ENCODE data around the gene SVOPL.

Gene SVOPL

DNA sequence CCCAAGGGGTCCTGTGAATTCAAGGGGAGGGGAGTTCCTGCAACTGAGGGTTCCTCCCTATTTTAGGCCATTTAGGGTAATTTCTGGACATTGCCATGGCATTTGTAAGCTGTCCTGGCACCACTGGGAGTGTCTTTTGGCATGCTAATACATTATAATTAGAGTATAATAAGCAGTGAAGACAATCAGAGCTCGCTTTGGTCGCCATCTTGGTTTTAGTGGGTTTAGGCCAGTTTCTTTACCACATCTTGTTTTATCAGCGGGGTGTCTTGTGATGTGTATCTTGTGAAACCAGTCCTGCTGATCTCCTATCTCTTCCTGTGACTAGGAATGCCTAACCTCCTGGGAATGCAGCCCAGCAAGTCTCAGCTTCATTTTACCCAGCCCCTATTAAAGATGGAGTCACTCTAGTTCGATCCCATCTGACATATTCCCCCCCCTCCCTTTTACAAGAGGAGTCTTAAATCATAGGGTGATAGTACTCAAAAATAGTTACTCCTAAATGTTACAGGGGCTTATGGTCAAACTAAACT is 43.2 kb downstream of the SVOPL start:
- DNase-seq: no peak

DNA sequence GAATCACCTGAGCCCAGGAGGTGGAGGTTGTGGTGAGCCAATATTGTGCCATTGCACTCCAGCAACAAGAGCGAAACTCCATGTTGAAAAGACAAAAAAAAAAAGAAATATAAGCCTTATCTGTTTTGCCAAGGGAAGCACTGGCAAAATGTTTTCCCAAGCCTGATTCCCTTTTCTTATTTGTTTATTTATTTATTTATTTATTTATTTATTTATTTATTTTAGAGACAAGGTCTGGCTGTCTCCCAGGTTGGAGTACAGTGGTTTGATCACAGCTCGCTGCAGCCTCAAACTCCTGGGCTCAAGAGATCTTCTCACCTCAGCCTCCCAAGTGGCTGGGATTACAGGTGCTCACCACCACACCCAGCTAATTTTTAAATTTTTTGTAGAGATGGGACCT is 44.2 kb downstream of the SVOPL start:
- DNase-seq: no peak

DNA sequence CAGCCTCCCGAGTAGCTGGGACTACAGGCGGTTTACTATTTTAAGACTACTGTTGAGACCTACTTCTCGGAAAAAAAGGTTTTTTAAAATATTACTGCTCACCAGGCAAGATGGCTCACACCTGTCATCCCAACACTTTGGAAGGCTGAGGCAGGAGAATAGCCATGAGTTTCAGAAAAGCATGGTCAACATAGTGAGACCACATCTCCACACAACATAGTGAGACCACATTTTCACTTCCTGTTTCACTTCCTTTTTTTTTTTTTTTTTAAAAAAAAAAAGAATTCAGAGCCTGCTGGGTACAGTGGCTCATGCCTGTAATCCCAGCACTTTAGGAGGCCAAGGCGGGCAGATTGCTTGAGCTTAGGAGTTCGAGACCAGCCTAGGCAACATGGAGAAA is 46.5 kb downstream of the SVOPL start:
- DNase-seq: no peak

DNA sequence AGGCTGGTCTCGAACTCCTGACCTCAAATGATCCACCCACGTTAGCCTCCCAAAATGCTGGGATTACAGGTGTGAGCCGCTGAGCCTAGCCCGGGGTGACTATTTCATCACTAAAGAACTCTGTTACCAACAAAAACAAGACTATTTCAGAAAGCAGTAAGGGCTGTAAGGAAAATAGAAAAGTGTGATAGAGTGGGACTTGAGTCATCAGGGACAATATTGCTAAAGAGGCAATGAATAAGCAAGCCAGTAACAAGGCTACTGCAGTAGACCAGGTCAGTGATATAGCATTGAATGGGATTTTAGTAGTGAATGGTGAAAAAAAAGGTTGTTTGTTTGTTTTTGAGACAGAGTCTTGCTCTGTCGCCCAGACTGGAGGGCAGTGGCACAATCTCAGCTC is 51.7 kb downstream of the SVOPL start:
- no peak for DNase-seq

DNA sequence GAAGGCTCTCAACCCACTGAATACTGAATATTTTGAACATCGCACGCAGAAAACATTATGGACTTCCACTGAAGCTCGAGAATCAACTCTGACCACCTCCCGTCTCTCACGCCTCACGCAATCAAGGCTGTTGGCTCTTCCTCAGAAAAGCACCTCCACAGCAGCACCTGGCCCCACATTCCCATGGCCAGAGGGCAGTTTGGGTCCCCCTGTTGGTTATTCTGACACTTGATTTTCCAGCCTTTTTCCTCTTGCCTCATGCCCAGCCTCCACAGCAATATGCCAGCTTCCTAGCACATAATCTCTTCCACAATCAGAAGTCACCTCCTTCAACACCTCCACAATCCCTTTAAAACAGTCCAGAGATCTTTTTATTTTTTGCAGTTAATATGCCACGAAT is 55.9 kb downstream of the SVOPL start:
- no peak for DNase-seq

DNA sequence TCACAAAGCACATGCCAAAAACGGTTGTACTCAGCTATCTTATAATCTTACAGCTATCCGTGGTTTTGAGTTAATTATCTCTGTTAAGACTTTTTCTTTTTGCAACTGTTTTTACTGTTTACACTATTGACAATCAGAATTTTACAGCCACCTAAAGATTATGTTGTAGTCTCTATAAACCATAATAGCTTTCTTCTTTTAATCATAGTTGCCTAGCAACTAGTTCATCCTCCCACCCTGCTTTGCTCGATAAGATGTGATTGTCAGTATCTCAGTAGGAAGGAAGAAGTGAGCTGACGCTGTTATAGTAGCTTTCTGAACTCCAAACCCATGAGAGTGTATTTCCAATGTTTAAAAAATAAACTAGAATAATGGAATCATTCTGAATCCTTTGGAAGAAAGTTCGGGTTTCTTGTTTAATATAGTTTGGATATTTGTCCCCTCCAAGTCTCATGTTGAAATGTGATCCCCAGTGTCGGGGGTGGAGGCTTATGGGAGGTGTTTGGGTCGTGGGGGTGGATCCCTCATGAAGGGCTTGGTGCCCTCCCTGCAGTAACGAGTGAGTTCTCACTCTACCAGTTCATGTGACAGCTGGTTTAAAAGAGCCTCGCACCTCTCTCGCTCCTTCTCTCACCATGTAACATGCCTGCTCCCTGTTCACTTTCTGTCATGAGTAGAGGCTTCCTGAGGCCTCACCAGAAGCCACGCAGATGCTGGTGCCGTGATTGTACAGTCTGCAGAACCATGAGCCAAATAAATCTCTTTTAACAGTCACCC is 68.1 kb downstream of the SVOPL start:
- DNase-seq: no peak

DNA sequence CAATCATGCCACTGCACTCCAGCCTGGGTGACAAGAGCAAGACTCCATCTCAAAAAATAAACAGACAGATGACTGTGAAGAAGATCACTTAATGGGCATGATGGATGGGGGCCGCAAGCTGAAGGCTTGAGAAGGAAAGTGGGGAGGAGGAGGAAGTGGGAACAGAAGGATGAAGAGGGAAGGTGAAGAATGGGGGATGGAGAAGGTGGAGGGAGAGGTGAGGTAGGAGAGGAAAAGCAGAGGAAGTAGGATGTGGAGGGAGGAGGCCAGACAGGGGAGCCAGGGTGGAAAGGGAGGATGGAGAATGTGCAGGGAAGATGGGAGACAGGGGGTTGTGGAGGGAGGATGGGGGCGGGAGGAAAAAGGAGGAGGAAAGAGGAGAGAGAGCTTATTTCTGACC is 68.8 kb downstream of the SVOPL start:
- DNase-seq: no peak

DNA sequence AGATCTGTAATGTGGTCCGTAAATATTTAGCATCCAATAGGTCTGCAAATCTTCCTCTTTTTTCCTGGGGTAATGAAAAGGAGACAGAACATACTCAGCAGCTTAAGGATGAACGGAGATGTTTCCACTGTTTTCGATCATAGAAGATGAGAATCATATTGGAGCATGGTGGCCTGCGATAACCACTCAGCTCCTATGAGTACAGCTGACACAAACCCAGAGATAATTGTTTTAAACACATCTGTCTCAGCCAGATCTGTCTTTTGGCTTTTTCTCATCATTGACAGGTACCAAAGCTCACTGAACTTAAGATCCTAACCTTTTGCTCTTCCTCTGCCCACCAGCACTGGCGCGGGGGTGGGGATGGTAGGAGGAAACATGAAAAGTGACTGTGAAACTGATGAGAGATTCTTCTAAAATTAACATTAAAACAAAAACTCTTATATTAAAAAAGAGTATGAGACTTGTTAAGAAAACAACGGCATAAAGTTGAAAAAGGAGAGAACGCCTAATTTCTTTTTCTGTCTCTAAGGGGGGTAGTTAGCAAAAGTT is 71.0 kb downstream of the SVOPL start:
- no peak for DNase-seq

DNA sequence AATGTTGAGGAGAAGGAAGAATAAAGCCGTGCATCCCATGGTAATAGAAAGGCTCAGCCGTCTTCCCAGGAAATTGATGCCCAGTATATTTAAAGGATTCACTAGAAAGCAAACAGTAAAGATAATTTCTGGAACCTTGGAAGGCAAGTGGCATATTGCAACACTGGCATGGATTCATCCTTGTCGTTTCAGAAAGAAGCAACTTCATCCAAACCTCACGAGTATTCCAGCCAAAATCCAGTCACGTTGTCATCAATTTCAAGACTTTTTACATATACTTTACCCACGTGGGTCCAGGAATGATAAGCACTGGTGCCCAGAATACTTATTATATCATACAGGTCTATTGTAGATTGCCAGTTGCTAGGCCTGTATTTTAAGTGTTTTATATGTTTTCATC is 73.8 kb downstream of the SVOPL start:
- no peak for DNase-seq

DNA sequence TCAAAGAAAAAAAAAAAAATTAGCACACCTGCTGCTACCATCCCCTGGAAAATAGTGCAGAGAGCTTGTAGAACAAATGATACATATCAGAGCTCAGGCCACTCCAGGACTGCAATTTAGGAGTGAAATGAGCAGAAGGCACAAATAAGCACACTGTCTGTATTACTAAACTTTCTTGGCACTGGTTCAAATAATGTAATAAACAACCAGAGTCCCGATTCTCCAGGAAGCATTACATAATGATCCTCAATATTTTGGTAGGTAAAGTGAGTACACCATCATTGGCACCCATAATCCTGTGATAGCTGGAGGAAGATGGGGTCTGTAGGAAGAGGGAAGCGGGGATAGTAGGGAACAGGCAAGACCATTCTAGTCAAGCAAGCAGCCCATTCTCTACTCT is 74.3 kb downstream of the SVOPL start:
- no peak for DNase-seq

DNA sequence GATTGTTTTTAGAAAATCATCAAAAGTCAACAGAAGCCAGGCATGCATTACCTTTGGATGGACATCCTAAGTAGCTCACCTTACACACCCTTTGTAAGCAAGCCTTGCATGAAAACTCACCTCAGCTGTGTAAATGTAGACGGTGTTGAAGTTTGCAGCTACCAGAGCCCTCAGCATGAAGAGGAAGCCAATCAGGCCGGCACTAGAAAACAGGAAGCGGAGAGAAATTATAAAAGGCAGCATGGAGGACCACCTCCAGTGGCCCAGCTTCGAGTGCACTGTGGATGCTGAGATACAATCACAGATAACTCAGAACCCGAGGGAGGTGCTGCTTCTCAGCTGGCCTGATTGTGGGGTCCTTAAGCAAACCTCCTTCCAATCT is 75.3 kb downstream of the SVOPL start:
- DNase-seq: no peak

DNA sequence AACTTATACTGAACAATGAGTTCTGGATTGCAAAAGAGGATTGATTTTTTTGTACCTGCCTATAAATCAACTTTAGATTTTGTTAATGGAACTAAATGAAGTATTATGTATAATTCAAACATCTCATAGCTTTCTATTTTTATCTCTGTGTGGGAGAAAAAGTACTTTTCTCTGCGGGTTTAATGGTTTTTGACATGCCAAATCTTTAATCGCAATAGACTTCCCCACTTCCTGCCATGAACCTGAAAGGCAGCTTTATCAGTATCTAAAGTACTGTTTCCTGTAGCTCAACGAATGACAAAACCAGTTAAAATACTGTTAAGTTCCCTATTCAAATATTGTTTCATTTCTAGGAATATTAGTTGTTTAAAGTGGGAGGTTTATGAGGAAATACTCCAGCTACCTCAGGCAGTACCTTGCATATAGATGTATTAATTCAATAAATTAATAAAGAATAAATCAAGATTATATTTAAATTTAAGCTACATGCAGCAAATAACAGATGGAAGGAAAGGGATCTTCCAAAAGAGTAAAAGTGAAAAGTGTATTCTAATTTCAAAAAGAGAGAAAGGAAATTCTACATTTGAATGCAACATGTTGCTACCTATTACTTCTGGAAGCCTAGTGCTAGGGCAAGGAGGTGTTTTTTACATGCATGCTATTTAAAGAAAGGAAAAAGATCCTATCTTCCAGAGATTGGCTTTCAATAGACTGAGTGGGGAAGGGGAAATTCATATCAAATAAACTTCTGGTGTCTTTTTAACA is 75.9 kb downstream of the SVOPL start:
- no peak for DNase-seq

DNA sequence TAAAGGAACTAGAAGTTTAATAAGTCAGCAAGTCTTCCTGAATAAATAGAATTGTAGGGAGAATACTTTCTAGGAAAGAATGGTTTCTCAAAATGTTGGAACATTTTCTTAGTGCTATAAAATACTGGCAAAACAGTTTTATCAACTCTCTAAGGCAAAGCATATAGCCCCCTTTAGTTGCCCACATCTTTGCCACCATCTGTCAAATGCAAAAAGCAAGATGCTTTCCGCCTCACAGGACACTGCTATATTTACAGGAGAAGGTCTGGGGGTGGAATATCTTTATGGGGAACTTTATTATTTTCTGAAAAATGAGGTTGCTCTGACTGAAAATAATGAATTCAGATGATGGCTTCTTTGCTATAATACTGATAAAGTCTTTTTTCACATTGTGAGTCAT is 78.3 kb downstream of the SVOPL start:
- DNase-seq: no peak

DNA sequence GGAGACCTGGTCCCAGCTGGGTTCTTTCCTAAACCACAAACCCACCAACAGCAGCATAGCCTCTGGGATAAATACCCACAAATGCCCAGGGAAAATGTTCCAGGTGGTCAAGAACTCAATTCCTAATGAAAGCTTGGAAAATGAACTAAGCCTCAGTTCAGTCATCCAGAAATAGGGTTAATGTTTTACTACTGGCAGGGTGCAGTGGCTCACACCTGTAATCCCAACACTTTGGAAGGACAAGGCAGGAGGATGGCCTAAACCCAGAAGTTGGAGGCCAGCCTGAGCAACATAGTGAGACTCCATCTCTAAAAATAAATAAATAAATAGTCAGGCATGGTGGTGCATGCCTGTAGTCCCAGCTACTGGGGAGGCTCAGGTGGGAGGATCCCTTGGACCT is 82.2 kb downstream of the SVOPL start:
- DNase-seq: no peak

DNA sequence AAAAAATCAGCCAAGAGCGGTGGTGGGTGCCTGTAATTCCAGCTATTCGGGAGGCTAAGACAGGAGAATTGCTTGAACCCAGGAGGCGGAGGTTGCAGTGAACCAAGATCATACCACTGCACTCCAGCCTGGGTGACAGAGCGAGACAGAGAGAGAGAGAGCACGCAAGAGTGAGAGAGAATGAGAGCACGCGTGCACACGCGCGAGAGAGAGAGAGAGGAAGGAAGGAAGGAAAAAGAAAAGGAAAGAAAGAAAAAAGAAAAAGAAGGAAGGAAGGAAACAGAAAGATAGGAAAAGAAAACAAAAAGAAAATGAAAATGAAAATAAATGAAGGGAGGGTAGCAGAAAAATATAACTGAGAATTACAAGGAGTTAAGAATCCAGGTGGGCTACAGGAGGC is 82.7 kb downstream of the SVOPL start:
- no peak for DNase-seq

DNA sequence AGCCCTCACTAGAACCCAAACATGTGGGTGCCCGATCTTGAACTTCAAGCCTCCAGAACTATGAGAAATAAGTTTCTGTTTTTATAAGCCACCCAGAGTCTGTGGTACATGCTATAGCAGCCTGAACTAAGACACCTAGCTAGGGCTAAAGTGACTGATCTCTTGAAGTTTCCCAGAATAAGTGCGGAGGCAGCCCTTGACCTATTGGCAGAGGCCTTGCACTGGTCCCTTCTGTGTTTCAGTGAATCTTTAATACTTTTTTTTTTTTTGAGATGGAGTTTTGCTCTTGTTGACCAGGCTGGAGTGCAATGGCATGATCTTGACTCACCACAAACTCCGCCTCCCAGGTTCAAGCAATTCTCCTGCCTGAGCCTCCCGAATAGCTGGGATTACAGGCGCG is 85.1 kb downstream of the SVOPL start:
- no peak for DNase-seq

DNA sequence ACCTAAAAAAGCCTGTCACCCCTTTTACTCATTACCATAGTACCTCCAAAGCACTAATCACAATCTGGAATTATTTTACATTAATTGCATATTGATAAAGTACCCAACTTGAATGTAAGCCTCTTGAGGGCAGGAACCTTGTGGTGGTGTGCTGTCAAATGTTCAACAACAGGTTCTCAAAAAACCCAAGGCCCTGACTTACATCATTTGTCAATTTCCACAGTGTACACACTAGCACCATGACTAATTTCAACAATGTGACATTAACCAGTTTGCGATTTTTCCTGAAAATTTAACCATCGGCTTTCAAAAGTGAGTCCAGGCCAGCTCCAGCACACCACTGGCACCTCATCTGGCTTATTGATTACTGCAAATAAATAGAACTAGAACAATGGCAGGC is 87.5 kb downstream of the SVOPL start:
- DNase-seq: no peak

DNA sequence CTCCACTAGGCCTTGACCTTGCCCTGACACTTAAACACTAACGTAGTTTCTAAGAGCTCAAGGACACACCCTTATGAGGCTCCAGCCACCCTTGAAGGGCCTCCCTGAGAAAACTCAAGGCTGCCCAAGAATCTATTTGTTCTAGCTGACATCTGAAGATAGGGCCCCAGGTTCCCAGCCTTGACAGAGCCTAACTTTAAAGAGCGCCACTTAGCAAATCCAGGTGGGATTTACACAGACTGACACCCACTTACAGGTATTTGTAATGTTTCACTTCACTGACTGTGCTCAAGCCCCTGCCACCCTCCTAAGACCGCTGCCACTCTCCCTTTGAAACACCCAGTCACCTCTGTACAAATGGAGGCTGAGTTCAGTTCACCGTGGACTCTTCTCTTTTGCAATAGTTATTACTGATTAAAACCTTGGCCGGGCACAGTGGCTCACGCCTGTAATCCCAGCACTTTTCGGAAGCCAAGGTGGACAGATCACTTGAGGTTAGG is 90.4 kb downstream of the SVOPL start:
- no peak for DNase-seq

DNA sequence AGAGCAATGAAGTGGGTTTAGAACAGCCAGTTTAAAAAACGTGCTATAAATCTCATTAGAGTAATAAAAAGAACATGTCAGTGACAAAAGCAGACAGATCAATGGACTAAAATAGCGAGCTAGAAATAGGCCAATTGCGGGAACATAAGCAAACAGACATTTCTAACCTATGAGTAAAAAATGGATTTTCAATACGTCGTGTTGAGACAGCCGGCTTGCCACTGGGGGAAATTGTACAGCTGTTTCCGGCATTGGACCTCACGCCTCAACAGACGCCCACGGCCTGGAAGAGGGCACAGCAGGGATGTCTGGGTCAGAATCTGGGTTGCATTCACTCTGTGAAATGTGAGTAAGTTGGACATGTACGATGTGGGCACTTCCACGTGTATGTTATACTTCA is 92.9 kb downstream of the SVOPL start:
- DNase-seq: no peak

DNA sequence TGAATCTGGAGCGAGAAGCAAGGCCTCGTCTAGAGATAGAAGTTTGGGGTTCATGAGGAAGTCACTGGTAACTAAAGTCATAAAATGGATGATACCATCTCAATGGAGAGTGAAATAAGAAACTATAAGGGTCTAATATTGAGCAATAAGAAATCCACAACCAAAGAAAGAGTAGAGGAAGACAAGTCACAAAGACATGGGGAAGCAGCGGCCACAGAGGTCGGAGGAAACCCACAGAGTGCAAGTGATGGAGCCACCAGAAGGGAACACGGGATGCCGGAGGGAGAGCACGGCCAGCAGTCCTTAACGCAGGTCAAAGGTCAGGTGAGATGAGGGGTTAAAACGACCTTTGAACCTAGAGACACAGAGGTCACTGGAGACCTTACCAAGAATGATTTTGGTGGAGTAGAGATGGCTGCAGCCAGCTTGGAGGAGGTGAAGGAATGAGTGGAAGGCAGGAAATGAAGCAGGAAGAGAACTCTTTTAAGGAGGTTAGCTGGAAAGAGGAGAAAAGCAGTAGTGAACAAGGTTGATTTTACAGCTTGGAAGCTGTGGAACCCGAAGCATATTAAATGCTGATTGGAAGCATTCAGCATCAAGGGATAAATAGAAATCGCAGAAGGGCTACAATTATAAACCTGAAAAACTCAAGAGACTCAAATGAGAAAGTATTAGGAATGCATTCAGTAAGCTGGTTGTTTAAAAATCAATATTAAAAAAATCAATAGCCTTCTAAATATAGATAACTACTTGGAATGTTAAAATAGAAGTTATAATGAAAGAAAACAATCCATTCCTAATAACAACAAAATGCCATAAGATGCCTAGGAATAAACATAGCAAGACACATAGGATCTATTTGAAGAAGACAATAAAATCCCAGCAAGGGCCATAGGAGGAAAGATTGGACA is 93.7 kb downstream of the SVOPL start:
- DNase-seq: no peak

DNA sequence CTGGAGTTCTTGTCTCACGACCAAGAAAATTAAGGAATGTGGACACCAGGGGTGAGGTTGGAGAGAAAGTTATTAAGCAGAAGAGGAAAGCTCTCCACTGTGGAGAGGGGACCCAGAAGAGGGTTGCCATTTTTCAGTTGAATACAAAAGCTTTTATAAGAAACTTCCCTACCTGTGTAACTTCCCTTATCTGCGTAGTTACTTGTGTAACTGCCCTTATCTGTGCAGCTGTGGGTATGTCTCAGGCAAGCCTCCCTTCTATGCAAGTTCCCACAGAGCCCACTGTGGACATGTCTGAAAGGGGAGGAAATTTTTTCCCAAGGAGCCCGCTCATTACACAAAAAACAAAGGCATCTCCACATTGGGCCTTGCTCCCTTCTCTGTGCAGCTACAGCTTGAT is 94.9 kb downstream of the SVOPL start:
- DNase-seq: no peak

DNA sequence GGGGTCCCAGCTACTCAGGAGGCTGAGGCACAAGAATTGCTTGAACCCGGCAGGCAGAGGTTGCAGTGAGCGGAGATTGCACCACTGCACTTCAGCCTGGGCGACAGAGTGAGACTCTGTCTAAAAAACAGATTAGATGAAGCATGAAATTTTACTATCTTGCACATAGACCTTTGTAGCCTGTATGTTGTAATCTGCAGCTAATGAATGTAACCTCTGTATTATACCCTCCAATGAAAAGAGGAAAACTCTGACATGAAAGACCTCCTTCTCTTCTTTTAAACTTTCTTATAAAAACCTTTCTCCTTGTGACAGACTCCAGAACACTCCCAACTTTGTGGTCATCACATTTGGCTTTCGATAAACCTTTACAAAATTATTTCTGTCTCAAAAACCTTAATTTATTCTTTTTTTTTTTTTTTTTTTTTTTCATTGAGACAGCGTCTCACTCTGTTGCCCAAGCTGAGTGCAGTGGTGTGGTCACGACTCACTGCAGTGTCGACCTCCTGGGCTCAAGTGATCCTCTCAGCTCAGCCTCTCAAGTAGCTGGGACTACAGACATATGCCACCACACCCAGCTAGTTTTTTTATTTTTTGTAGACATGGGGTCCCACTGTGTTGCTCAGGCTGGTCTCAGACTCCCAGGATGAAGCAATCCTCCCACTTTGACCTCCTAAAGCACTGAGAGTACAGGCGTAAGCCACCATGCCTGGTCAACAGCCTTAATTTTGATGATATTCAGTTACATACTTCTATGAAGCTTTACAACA is 97.4 kb downstream of the SVOPL start:
- DNase-seq: no peak

Data from NCI-H1417 treated with DMSO at 0.1 percent for 48 hours (cell line).